ENCODE data around the gene RIPOR3. TPM values are rescaled to one million over a fixed set of nuclear protein-coding genes. Genes with fewer than 3 reads are reported as not detected.
"Not testable (repeated sequence)": the region's sequence is repeated elsewhere in the genome, so short reads cannot be mapped to it uniquely, and the experiment has no call there.

The RIPOR3 gene
- total RNA-seq, 1 donor from 2014 or later, result 1.2 TPM

DNA sequence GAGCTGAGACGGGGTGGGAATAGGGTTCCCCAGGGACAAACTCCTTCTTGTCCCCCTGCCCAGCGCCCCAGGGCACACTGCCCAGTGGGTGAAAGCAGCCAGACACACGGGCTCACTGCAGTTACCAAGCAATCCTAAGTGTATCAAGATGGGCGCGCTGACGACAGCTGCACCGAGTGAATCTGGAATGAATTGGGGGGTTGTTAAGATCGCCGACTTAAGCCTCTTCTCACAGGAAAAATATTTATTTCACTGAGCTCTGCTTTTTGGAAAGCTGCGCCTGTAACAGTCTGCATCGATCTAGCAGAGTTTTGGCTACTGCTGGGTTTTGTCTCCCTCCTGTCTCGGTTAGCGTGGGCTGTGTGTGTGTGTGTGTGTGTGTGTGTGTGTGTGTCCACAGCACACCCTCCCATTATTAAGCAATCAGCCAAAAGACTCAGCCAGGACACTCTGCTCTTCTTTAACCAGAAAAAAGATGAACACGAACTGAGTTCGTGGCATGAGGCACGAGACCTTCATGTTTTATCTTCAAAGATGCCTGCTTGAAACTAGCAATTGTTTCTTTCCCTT, 35.9 kb downstream of the RIPOR3 start:
- no peak for ATAC-seq

DNA sequence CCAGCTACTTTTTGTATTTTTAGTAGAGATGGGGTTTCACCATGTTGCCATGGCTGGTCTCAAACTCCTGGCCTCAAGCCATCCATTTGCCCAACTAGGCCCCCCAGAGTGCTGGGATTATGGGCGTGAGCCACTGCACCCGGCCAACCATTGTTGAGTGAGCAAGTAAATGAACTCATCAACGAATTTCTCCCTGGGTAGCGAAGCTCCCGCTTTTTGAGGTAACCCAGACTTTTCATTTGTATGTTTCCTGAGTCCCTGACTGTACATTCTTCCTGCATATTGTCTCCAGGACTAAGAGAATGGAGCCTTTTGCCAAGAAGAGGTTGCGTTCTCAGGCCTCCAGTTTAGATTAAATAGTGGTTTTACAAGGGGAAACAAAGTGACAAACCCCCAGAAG, 36.4 kb downstream of the RIPOR3 start:
- no peak for ATAC-seq

DNA sequence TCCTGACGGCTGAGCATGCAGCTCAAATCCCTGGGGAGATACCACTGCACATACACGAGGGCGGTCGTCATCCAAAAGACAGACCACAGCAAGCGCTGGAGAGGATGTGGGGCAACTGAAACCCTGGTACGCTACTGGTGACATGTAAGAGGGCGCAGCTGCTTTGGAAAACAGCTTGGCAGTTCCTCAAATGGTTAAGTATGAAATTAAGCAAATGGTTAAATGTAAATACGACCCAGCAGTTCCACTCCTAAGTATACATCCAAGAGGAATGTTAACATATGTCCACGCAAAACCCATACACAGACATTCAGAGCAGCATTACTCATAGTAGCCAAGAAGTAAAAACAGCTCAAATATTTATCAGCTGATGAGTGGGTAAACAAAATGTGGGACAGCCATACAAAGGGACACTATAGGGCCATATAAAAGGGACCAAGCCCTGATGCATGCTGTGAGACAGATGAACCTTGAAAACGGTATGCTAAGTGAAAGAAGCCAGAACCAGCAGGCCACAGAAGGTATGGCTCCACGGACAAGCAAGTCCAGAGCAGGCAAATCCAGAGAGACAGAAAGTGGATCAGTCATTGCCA, 38.5 kb downstream of the RIPOR3 start:
- no peak for ATAC-seq

DNA sequence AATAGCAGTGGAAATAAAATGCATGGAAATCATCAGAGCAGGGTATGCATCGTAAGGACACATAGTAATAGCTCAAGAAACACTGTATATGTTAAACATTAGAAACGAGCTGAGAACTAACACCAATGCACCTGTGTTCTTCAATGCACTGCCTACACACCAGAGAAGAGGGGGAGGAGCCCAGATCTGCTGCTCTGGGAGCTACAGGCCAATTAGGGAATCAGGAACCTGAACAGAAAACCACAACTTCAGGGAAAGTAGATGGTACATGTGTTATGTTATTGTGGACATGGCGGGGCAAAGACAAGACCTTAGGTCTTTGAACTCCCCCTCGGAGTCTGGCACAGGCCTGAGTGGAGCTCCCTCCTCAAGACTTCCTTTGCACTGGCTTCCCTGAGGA, 39.7 kb downstream of the RIPOR3 start:
- ATAC-seq, result no peak

DNA sequence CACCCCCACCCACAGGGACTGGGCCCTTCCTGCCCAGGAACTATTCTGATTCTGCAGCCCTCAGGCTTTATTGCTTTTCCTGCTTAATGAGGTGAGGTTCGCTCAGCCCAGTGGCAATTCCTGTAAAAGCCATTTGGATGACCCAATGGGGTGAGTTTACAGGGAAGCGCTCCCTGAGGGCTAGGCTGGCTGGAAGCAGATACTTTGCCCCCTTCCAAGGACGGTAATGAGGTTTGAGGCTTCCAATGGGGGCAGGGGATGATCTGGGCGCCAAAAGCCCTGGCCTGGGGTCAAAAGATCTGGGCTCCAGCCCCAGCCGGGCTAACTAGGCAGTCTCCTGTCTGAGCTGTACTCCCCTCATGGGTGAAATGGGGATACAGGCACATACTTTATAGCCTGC, 41.8 kb downstream of the RIPOR3 start:
- no peak for ATAC-seq

- ATAC-seq, result no peak
Measured at GRCh38 chr20:50648651-50649050, 42.7 kb downstream of the RIPOR3 start.

- no peak for ATAC-seq
Measured at GRCh38 chr20:50646483-50646996, 44.8 kb downstream of the RIPOR3 start.

GRCh38 chr20:50645253-50646068, 45.9 kb downstream of the RIPOR3 start:
- peak; percentile 87 for ATAC-seq

DNA sequence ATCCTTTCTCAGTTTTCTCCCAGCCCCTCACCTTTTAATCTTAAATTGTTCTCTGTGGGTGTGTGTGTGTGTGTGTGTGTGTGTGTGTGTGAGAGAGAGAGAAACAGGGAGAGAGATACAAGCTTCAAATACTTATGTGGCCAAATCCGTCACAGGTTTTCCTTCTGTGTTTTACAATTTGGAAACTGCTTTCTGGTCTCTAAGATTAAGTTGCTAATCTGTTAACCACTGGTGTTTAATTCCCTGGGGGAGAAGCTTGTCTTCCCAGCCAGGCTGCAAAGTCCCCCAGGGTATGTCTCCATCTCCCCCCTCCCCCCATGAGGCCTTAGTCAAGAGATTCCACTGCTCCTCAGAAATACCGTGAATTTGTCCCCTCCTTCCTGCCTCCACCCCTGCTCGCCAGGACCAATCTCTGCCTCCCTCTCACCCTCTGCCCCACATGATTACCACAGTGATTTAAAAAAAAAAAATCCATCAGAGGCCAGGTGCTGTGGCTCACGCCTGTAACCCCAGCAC, 49.0 kb downstream of the RIPOR3 start:
- ATAC-seq, result no peak

GRCh38 chr20:50641625-50642287, 49.6 kb downstream of the RIPOR3 start:
- ATAC-seq, result not testable (repeated sequence)

DNA sequence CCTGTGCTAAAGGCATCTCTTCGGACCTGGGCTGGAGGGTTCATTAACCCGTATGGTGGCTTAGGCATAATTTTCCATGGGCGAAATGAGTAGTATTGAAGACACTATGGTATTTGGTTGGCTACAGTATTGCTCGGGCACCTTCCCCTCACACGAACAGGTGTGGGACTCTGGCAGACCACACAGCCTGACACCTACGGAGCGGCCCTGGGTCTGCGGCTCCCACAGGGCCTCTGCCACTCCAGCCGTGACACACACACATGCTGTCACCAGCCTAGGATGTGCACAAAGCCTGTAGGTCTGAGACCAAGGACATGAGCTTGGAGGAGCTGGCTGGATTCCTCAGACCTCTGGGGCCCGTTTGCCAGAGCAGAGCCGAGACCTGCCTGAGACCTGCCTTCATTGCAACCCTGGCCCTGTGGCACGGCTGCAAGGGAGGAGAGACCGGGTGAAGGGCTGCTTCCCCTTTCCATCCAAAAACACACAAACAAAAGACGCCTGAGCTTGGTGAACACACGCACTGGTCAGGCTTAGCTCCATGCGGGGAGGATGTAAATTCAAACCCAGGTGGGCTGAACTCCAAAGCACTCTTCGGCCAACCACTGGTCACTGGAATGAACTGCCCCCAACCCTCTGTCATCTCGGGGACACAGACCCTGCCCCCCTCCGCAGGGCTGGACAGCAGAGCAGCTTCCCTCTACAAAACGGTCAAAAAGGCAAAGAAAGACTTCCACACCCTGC, 51.2 kb downstream of the RIPOR3 start:
- peak; percentile 19 for ATAC-seq

DNA sequence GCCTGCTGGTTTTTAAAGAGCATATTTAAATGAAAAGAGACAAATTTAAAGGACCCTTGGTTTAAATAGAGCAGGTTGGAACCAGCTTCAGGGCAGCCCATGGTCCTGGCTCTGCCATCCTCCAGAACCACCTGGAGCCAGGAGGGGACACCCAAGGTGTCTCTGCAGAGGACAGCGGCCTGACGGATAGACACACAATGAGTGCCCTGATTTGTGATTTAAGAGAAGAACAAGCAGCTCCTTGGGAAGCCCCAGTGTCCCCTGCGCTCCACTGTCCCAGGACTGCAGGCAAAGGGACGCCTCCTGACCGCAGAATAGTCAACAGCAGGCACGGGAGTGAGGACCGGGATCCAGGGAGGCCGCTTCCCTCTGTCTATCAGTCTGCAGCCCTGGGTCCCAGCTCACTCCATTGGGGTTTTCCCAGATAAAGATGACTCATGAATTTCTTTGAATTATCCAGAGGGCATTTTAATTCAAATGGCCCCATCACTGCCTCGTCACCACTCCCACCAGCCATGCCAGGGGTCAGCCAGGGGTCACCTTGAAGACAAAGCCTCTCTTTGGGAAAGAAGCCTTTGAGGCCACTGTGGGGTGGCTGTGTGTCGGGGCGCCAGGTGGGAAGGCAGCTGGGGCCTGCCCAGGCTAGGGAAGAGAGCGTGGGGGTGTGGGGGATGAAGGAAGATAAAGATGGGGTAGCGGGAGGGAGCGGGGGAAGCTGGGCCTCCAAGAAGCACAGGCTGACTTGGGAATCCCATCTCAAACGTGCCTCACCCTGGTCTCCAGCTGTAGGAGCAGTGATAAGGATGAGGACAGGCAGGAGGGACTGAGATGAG, 53.1 kb downstream of the RIPOR3 start:
- peak; percentile 30 for ATAC-seq

DNA sequence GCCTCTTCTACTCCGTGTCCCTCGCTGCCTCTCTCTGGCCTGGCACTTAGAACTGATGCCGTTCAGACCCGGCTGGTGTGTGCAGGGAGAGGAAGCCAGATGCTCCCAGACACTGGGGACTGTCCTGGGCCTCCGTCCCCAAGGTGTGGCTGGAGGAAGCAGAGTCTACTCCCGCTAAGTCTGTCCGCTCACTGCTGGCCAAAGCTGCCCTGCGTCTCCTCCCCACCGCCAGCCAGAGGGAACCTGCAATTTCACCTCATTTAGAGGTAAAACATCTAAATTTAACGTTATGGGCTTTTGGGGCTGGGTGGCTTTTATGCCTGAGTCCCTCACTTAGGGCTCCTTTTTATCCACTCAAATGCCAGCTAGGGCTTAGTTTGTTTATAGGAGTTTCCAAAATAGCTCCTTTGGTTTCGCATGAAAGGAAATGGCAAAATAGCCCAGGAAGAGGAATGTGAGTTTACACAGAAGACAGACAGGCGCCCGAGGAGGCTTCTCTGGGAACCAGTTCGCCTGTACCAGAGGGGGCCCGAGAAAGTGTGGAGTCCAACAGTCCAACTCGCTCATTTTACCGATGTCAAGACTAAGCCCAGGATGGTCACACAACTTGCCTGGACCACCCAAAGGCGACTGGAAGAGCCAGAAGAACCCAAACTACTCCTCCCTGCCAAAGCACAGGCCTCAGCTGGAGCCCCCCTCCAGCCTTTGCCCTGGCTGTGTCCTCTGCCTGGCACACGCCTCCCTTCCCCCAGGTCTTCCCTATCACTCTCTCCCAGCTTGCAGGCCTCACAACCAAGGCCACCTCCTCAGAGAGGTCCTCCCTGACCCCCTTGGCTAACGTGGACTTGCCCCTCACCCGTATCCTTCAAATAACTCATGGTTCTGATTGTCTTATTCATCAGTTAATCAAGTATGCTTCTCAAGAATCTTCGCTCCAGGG, 54.5 kb downstream of the RIPOR3 start:
- no peak for ATAC-seq

DNA sequence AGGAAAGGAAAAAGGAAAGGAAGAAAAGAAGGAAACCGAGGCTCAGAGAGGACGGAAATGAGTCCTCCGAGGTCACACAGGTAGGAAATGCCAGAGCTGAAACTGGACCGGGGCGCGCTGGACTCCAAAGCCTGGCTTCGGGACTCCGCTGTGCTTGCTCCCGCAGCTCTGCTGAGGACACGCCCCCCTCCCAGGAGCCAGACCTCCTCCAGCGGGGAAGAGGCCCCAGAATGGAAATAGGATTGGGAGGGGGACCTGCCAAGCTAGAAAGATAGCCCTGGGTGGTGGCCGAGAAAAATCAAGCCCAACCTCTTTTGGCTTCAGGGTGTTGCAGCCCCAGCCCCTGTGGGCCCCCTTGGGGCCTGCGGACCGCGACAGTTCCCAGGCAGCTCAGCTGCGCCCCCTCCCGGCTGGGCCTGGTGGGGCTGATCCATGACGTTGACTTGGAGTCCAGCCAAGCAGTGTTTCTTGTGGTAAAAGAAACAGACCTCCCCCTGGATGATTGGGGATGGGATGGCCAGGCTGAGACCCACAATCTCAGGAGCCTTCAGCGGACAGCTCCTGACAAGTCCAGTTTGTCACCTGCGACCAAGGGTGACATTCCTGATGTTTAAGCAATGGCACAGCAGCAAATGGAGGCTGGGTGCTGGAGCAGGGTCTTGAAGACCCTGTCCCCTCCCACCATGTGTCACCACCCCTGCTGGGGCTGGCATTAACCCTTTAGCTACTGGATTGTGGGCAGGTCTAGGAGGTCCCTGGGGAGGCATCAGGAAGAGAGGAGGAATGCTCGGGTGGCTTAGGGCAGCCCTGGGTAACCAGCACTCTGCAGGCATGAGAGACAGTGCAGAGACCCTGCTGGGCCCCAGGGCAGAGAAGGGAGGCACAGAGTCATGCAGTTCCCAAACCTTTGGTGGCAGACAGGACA, 55.4 kb downstream of the RIPOR3 start:
- peak; percentile 58 for ATAC-seq

DNA sequence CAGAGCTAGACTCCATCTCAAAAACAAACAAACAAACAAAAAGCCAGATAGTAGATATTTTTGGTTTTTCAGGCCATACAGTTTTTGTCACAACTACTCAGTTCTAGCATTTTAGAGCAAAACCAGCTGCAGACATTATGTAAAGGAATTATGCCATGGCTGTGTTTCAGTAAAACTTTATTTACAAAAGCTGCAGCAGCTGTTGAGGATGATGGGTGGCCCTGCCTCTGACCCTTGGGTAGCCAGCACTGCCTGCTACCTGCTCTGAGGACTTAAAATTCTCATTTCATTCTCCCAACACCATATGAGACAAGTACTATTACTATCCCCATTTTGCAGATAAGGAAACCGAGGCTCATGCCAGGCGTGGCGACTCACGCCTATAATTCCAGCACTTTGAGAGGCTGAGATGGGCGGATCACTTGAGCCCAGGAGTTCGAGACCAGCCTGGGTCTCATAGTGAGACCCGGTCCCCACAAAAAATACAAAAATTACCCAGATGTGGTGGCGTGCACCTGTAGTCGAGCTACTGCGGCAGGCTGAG, 56.3 kb downstream of the RIPOR3 start:
- no peak for ATAC-seq

DNA sequence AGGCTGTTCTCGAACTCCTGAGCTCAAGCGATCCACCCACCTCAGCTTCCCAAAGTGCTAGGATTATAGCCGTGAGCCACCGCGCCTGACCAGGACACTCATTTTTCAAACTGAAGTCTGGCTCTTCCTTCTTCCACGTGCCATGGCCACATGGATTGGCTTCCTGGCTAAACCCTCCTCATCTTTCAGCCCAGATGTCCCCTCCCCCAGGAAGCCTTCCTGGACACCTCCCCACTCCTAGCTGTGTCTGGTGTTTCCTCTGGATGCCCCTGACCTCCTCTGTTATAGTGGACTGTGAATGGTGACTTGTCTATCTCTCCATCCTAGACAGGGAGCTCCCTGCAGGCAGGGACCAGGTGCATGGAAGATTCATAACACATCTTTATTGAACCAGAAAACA, 57.2 kb downstream of the RIPOR3 start:
- ATAC-seq, result no peak

DNA sequence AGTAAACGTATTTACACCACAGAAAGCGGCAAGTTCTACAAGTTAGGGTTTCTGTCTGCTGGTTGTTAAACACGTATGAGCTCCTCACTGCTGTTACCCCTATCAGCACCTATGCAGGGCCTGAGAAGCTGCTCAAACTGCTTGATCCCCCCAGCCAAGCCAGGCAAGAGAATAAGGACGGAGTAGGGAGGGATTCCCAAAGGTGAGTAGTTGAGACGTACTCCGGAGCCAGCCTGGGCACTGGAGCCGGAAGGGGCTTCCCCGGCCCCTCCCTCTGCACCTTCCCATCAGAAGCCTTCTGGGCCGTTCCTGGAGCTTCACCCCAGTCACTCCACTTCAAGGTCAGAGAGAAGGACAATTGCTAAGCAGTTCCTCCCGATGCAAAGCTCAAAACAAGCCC, 58.0 kb downstream of the RIPOR3 start:
- no peak for ATAC-seq

GRCh38 chr20:50632701-50633100, 58.6 kb downstream of the RIPOR3 start:
- no peak for ATAC-seq

- no peak for ATAC-seq
Measured at GRCh38 chr20:50632236-50632635, 59.1 kb downstream of the RIPOR3 start.
